Uterus (tissue), 2 donors: ENCODE results near the gene IRF9.

ENCODE experiments used
- CTCF ChIP-seq, 4 experiments: fragments of 200-600 bp in 2 of 4; fragments of 450-650 bp in 2 of 4; sonication (generic) in 2 of 4; IDR thresholded peaks; one replicate each; pipeline ENCODE4 v1.5.1; 2016 to 2019; ENCODE audit warnings: antibody characterized with exemption in 4 of 4, mild to moderate bottlenecking in 2 of 4, moderate library complexity in 1 of 4
- POLR2A ChIP-seq, 2 donors: fragments of 450-650 bp; IDR thresholded peaks; one replicate each; pipeline ENCODE4 v1.6.1; 2016; ENCODE audit warnings: antibody characterized with exemption in 2 of 2, mild to moderate bottlenecking in 1 of 2, moderate library complexity in 1 of 2

DNA sequence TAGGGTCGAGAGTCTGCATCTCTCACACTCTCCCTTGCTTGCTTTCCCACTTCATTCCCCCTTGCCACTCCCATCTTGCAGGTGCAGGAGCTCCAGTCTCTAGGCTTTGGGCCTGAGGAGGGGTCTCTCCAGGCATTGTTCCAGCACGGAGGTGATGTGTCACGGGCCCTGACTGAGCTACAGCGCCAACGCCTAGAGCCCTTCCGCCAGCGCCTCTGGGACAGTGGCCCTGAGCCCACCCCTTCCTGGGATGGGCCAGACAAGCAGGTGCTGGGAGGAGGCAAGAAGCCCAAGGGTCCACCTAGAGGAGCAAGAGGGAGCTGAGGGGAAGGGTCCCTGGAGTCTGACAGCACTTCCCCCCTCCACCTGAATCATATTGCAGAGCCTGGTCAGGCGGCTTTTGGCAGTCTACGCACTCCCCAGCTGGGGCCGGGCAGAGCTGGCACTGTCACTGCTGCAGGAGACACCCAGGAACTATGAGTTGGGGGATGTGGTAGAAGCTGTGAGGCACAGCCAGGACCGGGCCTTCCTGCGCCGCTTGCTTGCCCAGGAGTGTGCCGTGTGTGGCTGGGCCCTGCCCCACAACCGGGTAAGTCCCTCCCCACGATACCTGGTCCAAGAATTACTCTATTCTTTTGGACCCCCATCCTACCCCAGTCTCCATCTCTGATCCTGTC lies 9.5 kb upstream of the IRF9 start:
- no peak for TF ChIP-seq CTCF (IDR thresholded peaks at IDR 0.05)
- TF ChIP-seq POLR2A (IDR thresholded peaks at IDR 0.05), result no peak
